Epithelial cell of proximal tubule (primary cell): ENCODE measurements around the gene ZNF346. TPM values are rescaled to one million over a fixed set of nuclear protein-coding genes. Genes with fewer than 3 reads are reported as not detected.

Experiments used
- DNase-seq: peaks from one replicate; pipeline ENCODE4 v3.0.0-alpha.2; 2011; ENCODE audit warnings: low read depth
- H3K4me3 ChIP-seq: 2 replicates; pipeline ENCODE4 v1.5.1; 2011; ENCODE audit warnings: low read depth, mild to moderate bottlenecking, low read length
- CTCF ChIP-seq: conservative IDR thresholded peaks from 2 replicates; pipeline ENCODE4 v1.5.1; 2012; ENCODE audit warnings: low read depth, mild to moderate bottlenecking, low read length
- total RNA-seq: library from RNA; depleted of rRNA; stranded (reverse); fragments of >200 nt; gene quantifications from 2 replicates; pipeline ENCODE4 v1.2.3, GENCODE V29; 2015

ZNF346 gene
- total RNA-seq, 1 donor from 2014 or later, result 8.8 TPM

GRCh38 chr5:177003649-177004048 is 18.8 kb upstream of the ZNF346 start:
- DNase-seq, result no peak
- H3K4me3 ChIP-seq, result no peak overlapping the region
- TF ChIP-seq CTCF, result no peak

GRCh38 chr5:177004961-177005360 is 17.5 kb upstream of the ZNF346 start:
- H3K4me3 ChIP-seq, result peak overlapping the region; percentile 81
- DNase-seq, result no peak
- no peak for TF ChIP-seq CTCF

GRCh38 chr5:177005619-177006264 is 16.8 kb upstream of the ZNF346 start:
- peak; percentile 50 for TF ChIP-seq CTCF
- H3K4me3 ChIP-seq, result peak overlapping the region; percentile 81
- no peak for DNase-seq

GRCh38 chr5:177006265-177006972 is 16.1 kb upstream of the ZNF346 start, which contains the start of gene UIMC1:
Gene UIMC1, minus strand, starts transcription at chr5:177006779. Its CDS starts 24,164 bp downstream, at chr5:176982615.
- DNase-seq, result no peak
- no peak for TF ChIP-seq CTCF
- H3K4me3 ChIP-seq, result peak within 1 kb of the TSS; percentile 81

- DNase-seq, result no peak
- no peak overlapping the region for H3K4me3 ChIP-seq
- no peak for TF ChIP-seq CTCF
Observed at GRCh38 chr5:177008716-177009115, 13.8 kb upstream of the ZNF346 start.

GRCh38 chr5:177010153-177010552 is 12.3 kb upstream of the ZNF346 start:
- TF ChIP-seq CTCF, result no peak
- H3K4me3 ChIP-seq, result no peak overlapping the region
- no peak for DNase-seq
